Myocyte (in vitro differentiated cells): ENCODE measurements around the gene PASK. TPM values are rescaled to one million over a fixed set of nuclear protein-coding genes. Genes with fewer than 3 reads are reported as not detected.

Experiments
- DNase-seq: peaks from one replicate; pipeline ENCODE4 v3.0.0-alpha.2; 2012; ENCODE audit warnings: low read depth
- total RNA-seq: library from RNA; depleted of rRNA; stranded (reverse); fragments of >200 nt; gene quantifications from 2 replicates; pipeline ENCODE4 v1.2.3, GENCODE V29; 2014

Gene PASK
- total RNA-seq, 1 donor from 2014 or later: 0.45 TPM

DNA sequence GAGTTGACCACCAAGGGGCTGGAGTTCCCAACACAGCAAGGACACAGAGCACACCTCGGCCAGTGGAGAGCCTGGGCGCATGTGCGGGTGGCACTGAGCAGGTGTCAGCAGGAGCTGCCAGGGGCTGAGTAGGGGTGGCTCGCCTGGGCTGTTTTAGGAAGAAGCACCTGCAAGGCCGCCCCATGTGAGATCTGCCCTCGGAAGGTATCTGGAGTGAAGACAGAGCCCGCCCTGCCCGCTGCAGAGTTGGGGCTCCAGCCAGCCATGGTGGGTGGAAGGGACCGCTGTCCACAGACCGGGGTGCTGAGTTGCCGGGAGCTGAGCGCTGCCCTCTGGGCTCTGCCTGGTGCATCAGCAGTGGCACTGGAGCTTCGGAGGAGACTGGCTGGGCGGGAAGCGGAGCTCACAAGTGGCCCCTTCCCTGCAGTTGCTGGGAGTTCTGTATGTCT lies 82.4 kb downstream of the PASK start:
- no peak for DNase-seq

DNA sequence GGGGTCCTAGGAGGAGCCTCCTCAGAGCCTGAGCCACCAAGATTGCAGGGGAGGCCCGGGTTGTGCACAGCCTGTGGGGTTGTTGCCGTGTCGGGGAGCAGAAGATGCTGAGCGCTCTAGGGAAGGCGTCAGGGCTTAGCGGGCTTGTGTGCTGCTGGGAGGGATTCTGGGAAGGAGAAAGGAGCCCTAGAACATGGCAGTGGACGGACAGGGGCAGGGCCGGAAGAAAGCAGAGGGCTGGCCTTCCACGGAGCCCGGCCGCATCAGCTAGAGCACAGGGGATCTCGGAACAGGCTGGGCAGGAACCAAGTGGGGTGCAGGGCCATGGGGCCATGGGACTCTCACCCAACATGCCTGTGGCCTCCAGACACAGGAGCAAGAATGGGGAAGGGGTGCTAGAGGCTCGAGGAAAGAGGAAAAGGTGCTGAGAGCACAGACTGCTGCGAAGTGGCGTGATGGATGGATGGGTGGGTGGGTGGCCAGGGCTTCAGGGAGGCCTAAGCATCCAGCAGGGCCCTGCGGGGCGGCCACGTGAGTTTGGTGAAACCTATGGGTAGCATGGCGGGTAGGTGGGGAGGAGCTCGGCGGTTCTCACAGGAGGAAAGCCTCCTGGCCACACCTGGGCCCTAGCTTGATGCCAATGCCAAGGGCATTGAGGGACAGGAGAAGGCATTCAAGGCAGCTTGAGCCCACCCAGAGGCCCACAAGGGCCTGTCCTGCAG lies 82.9 kb downstream of the PASK start:
- DNase-seq: no peak

DNA sequence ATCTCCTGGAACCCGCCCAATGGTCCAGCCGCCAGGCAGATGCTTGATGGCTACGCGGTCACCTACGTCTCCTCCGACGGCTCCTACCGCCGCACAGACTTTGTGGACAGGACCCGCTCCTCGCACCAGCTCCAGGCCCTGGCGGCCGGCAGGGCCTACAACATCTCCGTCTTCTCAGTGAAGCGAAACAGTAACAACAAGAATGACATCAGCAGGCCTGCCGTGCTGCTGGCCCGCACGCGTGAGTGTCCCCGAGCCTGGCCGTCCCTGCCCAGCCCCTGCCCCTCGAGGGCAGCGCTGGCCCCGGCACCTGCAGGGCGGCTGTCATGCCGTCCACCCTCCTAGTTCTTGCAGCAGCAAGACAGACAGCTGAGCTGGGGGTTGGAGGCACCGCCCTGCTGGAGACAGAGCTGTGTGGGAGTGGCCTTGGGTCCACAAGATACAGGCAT lies 83.9 kb downstream of the PASK start:
- DNase-seq: no peak

DNA sequence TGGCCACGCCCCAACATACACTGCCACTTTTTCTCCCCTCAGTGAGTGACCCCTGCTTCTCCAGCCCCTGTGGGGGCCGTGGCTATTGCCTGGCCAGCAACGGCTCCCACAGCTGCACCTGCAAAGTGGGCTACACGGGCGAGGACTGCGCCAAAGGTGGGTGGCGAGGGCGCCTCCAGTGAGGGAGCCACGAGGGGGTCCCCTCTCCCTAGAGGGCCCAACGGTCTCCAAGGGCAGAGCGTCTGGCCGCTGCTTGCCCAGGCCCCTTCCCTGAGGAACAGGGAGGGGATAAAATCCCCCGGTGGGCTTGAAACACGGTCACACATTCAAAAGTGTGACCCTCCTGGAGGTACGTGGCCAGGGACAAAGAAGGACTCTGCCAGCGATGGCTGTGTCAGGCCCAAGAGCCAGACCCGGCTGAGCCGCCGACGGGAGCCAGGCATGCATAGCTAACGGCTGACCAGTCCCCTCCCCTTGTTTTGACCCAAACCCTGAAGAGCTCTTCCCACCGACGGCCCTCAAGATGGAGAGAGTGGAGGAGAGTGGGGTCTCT lies 84.4 kb downstream of the PASK start:
- DNase-seq: no peak

DNA sequence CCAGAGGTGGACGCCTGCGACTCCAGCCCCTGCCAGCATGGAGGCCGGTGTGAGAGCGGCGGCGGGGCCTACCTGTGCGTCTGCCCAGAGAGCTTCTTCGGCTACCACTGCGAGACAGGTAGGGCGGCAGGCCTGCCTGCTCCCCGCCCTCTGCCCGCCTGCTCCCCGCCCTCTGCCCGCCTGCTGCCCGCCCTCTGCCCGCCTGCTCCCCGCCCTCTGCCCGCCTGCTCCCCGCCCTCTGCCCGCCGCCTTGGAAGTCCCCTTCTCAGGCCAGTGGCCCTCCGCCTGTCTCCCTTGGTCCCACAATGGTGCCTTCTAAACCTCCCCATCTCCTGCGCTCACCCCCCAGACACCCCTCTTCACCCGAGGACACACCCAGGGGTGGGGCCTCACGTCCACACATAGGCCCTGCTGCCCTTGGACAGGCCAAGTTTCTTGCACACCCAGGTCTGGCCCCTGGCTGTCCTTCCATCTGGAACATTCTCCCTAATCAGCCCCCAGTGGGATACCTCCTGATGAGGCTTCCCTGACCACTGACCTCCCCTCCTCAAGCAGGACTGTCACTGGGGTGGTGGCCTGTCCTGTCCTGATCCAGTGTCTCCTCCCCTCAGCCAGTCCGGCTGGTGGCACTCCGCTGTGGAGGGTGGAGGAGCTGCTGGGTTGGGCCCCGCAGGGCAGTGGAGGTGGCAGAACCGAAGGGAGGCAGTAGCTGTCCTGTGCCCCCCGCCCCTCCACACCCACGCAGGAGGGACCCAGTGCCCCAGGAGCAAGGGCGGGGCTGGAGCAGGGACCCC lies 85.1 kb downstream of the PASK start:
- no peak for DNase-seq

DNA sequence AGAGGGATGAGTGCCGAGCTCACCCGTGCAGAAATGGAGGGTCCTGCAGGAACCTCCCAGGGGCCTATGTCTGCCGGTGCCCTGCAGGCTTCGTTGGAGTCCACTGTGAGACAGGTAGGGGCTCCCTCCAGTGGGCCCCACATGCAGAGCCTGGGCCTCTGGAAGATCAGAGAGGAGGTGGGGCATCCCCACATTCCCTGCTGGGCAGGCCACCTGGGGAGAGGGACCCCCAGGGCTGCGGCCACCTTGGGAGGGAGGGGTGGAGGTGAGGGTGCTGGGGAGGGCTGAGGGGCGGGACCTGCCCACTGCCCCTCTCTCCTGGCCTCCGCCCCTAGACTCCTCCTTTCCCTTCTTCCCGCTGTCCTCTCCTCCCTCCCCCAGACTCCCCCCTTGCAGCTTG lies 85.7 kb downstream of the PASK start:
- DNase-seq: no peak

DNA sequence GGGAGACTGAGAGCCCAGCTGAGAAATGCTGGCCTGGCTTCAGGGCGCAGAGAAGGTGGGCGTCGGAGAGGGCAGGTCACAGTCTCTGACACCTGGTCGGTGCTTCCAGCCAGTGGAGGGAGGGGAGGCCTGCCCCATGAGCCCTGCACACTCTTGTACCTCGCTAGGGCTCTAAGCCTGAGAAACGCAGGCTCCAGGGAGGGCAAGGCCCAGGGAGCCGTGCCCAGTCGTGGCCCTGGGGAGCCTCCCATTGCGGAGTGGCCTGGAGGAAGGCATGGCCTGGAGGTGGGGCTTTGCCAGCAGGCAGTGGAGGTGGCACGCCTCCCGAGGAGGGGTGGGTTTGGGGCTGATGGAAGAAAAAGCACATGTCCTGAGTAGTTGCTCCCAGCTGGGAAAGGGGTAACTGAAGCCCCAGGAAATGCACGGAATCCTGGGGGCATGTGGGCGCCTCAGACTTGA lies 86.2 kb downstream of the PASK start:
- no peak for DNase-seq

DNA sequence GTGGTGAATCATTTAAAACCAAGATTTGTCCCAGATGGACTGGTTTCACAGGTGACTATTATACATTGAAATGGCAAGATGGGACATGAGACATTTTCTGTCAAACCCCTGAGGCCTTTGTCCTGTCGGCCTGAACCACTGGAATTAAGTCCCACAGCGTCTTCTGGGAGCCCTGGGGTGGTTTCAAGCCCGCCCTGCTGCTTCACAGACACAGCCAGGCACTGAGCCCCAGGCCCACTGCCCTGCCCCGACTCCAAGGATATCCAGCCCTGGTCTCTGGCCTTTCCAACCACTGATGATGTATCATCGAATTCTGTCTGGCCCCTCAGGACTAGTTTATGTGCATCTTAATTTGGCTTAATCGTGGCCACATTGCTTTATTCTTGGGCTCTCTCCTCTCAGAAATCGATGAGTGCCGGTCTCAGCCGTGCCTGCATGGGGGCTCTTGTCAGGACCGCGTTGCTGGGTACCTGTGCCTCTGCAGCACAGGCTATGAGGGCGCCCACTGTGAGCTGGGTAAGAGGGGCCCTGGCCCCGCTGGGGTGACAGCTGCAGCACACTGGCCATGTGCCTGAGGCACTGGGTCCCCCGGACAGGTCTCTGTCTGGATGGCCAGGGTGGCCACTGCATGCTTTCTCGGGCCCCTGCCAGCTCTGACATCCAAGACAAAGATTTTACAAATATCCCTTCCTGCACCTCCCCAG lies 86.7 kb downstream of the PASK start:
- no peak for DNase-seq

DNA sequence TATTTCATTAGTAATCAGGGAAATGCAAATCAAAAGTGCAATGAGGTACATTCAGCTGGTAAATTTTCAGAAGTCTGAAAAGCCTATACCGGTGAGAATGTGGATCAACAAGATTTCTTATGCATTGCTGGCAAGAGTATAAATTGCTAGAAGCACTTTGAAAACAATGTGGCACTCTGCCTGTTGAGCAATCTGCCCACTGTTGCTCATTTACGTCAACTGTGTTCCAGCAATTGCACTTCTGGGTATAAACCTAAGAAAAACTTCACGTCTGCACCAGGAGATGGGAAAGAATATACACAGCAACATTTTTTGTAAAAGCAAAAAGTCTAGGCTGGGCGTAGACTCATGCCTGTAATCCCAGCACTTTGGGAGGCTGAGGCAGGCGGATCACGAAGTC lies 88.0 kb downstream of the PASK start:
- DNase-seq: no peak

Other genes starting within 250 kb of the PASK start
- gene CROCC2, start 243.1 kb downstream of the PASK start, total RNA-seq: 0.05 TPM in 1 of 2 replicates, not detected in the other
- gene SNED1, start 150.9 kb downstream of the PASK start, total RNA-seq: 12.5 and 18.5 TPM in 2 replicates
- 24.2 and 28.0 TPM in 2 replicates for gene MTERF4, start 47.2 kb downstream of the PASK start, total RNA-seq
- gene PPP1R7, start 995 bp upstream of the PASK start, total RNA-seq: 86.1 and 94.3 TPM in 2 replicates
- 0.45 TPM in 1 of 2 replicates, not detected in the other for gene ANO7, start 39.2 kb upstream of the PASK start, total RNA-seq
- gene HDLBP, start 166.2 kb upstream of the PASK start, total RNA-seq: 541 and 661 TPM in 2 replicates
- gene SEPTIN2, start 166.5 kb upstream of the PASK start, total RNA-seq: 282 and 292 TPM in 2 replicates
- 28.7 and 32.7 TPM in 2 replicates for gene FARP2, start 206.8 kb upstream of the PASK start, total RNA-seq